NB4 (cell line): ENCODE results near the gene GOLGA2.

Source experiments
- DNase-seq: peaks from one replicate; pipeline ENCODE4 v3.0.0; 2010; ENCODE audit warnings: low read depth
- H3K4me3 ChIP-seq: one replicate; pipeline ENCODE4 v1.5.1; 2011; ENCODE audit warnings: mild to moderate bottlenecking, low read depth, low read length, moderate library complexity
- CTCF ChIP-seq: IDR thresholded peaks from one replicate; pipeline ENCODE4 v1.5.1; 2012; ENCODE audit warnings: low read depth, low read length
- MAX ChIP-seq: IDR thresholded peaks from 2 replicates; pipeline ENCODE4 v1.6.1; 2011; ENCODE audit warnings: low read depth, low read length
- MYC ChIP-seq: IDR thresholded peaks from 2 replicates; pipeline ENCODE4 v1.6.1; 2011; ENCODE audit warnings: low read depth, low read length
- POLR2A ChIP-seq: IDR thresholded peaks from 2 replicates; pipeline ENCODE4 v1.6.1; 2011; ENCODE audit warnings: mild to moderate bottlenecking; ENCODE audit not compliant: insufficient read length; ENCODE audit errors: extremely low read depth

The GOLGA2 gene

DNA sequence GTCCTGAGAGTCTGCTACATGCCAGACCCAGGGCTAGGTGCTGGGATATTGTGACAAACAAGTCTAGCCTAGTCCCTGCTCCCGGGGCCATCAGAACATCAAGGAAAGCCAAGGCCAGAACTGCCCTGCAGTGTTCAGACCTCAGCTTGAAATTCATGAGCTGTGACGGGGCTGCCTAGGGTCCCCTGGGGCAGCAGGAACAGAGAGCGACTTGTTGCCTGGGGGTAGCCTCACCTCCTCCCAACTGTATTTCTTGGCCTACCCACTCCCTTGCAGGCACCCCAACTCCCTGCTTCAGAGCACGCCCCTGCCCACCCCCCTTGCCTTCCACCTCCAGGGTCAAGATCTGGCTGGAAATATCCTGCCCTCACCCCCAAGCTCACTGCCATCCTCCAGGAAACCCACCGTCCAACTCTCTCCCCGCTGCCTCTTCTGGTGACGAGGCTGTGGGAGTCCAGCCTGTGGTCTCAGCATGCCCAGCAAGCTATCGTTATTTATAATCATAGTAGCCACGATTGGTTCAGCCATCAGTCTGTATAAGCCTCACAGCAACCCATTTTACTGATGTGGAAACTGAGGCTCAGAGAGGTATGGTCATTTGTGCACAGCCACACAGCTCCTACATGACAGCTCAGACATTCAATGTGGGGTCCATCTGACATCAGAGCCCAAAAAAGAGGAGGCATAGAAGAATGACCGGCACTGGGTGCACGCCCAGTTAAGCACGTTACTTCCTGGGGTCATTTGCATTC, 61.9 kb downstream of the GOLGA2 start:
- no peak for DNase-seq
- H3K4me3 ChIP-seq: no peak overlapping the region
- no peak for TF ChIP-seq MYC
- no peak for TF ChIP-seq POLR2A
- no peak for TF ChIP-seq CTCF
- TF ChIP-seq MAX: no peak

- TF ChIP-seq POLR2A (no peak), MAX (no peak), CTCF (no peak), MYC (no peak)
- no peak overlapping the region for H3K4me3 ChIP-seq
- no peak for DNase-seq
Observed at GRCh38 chr9:128211981-128212281, 63.9 kb downstream of the GOLGA2 start.

GRCh38 chr9:128211186-128211980, 64.4 kb downstream of the GOLGA2 start:
- H3K4me3 ChIP-seq: no peak overlapping the region
- TF ChIP-seq MAX: no peak
- TF ChIP-seq CTCF: no peak
- no peak for TF ChIP-seq POLR2A
- TF ChIP-seq MYC: no peak
- no peak for DNase-seq

DNA sequence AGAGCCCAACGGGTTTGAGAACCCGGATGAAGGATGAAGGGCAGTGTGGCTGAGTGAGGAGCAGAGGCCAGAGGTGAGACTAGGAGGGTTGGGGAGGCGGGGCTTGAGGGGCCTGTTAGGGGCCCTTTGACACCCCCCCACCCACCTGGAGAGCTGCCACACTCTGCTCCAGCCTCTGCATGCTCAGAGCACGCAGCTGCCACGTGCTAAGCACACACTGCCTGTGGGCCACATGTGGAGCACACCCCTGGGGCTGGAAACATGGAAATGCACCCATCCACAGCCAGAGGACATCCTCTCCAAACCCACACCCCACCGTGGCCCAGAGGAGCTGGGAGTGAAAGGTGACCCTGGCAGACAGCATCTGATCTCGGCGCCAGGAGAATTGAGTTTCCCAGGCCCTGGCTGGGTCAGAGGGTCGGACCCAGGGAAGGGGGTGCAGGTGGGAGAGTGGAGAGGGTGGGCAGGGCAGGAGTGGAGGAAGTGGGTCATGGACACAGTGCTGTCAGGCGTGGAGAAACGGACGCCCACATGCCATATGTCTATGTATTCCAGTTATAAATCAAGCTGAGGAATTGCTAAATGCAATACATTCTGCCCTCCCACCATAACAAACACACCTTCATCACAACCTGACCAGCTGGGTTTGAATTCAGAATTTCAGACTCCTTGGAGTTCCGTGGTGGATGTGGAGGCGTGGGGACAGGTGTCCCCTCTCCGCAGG, 66.7 kb downstream of the GOLGA2 start:
- H3K4me3 ChIP-seq: no peak overlapping the region
- TF ChIP-seq MYC: no peak
- no peak for TF ChIP-seq MAX
- TF ChIP-seq CTCF: no peak
- TF ChIP-seq POLR2A: no peak
- no peak for DNase-seq

DNA sequence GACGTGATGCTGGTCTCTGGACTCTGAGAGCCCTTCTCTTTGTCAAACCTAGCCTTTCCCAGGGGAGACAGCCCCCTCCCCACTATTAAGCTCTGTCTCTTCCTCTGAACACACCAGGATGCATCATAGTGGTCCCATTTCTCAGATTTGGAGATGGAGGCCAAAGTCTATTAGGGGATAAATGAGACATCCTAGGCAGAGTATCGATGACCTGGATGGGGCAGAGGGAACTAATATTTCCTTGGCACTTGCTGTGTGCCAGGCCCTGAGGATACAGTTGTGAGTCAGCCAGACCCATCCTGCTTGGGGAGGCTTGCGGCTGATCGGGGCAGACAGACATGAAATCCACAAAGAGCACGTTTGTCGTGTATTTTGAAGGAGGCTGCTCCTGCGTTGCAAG, 67.4 kb downstream of the GOLGA2 start:
- no peak for TF ChIP-seq MAX
- TF ChIP-seq MYC: no peak
- DNase-seq: no peak
- no peak overlapping the region for H3K4me3 ChIP-seq
